HepG2 (cell line): ENCODE data around the gene CACNA1C. TPM values are rescaled to one million over a fixed set of nuclear protein-coding genes. Genes with fewer than 3 reads are reported as not detected.

ENCODE experiments used
- ATF5 ChIP-seq: sonication (generic); formaldehyde crosslinking; IDR thresholded peaks from 2 replicates; pipeline ENCODE4 v1.4.0; 2020; ENCODE audit warnings: mild to moderate bottlenecking, low read depth, missing genetic modification reagents
- CBX5 ChIP-seq: sonication (generic); formaldehyde crosslinking; IDR thresholded peaks from 2 replicates; pipeline ENCODE4 v1.4.0; 2020; ENCODE audit warnings: missing genetic modification reagents, borderline replicate concordance
- CSRNP2 ChIP-seq: sonication (generic); formaldehyde crosslinking; conservative IDR thresholded peaks from 2 replicates; pipeline ENCODE4 v1.8.0; 2022; ENCODE audit warnings: low read depth, missing genetic modification reagents
- ELF3 ChIP-seq: IDR thresholded peaks from 2 replicates; pipeline ENCODE4 v1.6.1; 2016; ENCODE audit warnings: missing genetic modification reagents, missing compliant biosample characterization
- FUBP1 ChIP-seq: sonication (generic); formaldehyde crosslinking; IDR thresholded peaks from 2 replicates; pipeline ENCODE4 v1.5.1; 2020; ENCODE audit warnings: missing genetic modification reagents, mild to moderate bottlenecking, borderline replicate concordance
- GABPB1 ChIP-seq: IDR thresholded peaks from 2 replicates; pipeline ENCODE4 v1.6.1; 2016; ENCODE audit warnings: mild to moderate bottlenecking, missing genetic modification reagents, moderate library complexity, missing compliant biosample characterization
- HIVEP1 ChIP-seq: sonication (generic); formaldehyde crosslinking; IDR thresholded peaks from 2 replicates; pipeline ENCODE4 v1.4.0; 2020; ENCODE audit warnings: mild to moderate bottlenecking, missing genetic modification reagents
- KDM3A ChIP-seq: IDR thresholded peaks from 2 replicates; pipeline ENCODE4 v1.6.1; 2018; ENCODE audit warnings: low read depth, missing compliant biosample characterization
- KDM5B ChIP-seq: sonication (generic); formaldehyde crosslinking; IDR thresholded peaks from 2 replicates; pipeline ENCODE4 v1.4.0; 2020; ENCODE audit warnings: missing genetic modification reagents, mild to moderate bottlenecking, borderline replicate concordance
- NFYB ChIP-seq: sonication (generic); formaldehyde crosslinking; IDR thresholded peaks from 2 replicates; pipeline ENCODE4 v1.4.0; 2020; ENCODE audit warnings: missing genetic modification reagents
- PATZ1 ChIP-seq: sonication (generic); formaldehyde crosslinking; IDR thresholded peaks from 2 replicates; pipeline ENCODE4 v1.4.0; 2020; ENCODE audit warnings: missing genetic modification reagents
- PITX1 ChIP-seq: sonication (generic); formaldehyde crosslinking; IDR thresholded peaks from 2 replicates; pipeline ENCODE4 v1.5.1; 2020; ENCODE audit warnings: mild to moderate bottlenecking, missing genetic modification reagents
- PTBP1 ChIP-seq: fragments of 200-400 bp; formaldehyde crosslinking; IDR thresholded peaks from 2 replicates; pipeline ENCODE4 v1.6.1; 2018; ENCODE audit warnings: low read length, low read depth; ENCODE audit not compliant: poor library complexity, severe bottlenecking
- RBM22 ChIP-seq: fragments of 200-400 bp; formaldehyde crosslinking; optimal IDR thresholded peaks from 2 replicates; pipeline ENCODE3; 2017; ENCODE audit warnings: mild to moderate bottlenecking, low read length, moderate library complexity
- RXRA ChIP-seq: sonication (generic); formaldehyde crosslinking; IDR thresholded peaks from 2 replicates; pipeline ENCODE4 v1.5.1; 2020; ENCODE audit warnings: missing genetic modification reagents
- SCMH1 ChIP-seq: sonication (generic); formaldehyde crosslinking; IDR thresholded peaks from 2 replicates; pipeline ENCODE4 v1.9.0; 2021; ENCODE audit warnings: missing genetic modification reagents, mild to moderate bottlenecking, borderline replicate concordance
- SMYD3 ChIP-seq: sonication (generic); formaldehyde crosslinking; IDR thresholded peaks from 2 replicates; pipeline ENCODE4 v1.8.1; 2023; ENCODE audit warnings: mild to moderate bottlenecking, missing genetic modification reagents
- TBX2 ChIP-seq: sonication (generic); formaldehyde crosslinking; IDR thresholded peaks from 2 replicates; pipeline ENCODE4 v1.5.0; 2020; ENCODE audit warnings: missing genetic modification reagents, mild to moderate bottlenecking, borderline replicate concordance
- ZC3H13 ChIP-seq: sonication (generic); formaldehyde crosslinking; IDR thresholded peaks from 2 replicates; pipeline ENCODE4 v1.8.1; 2023; ENCODE audit warnings: mild to moderate bottlenecking, missing genetic modification reagents, moderate library complexity
- ZNF180 ChIP-seq: sonication (generic); formaldehyde crosslinking; IDR thresholded peaks from 2 replicates; pipeline ENCODE4 v1.4.0; 2020; ENCODE audit warnings: low read depth, missing genetic modification reagents, borderline replicate concordance
- ZNF274 ChIP-seq: sonication (generic); formaldehyde crosslinking; IDR thresholded peaks from 2 replicates; pipeline ENCODE4 v1.5.1; 2020; ENCODE audit warnings: mild to moderate bottlenecking, missing genetic modification reagents
- ZNF331 ChIP-seq: sonication (generic); formaldehyde crosslinking; IDR thresholded peaks from 2 replicates; pipeline ENCODE4 v1.4.0; 2020; ENCODE audit warnings: missing genetic modification reagents
- ZNF343 ChIP-seq: sonication (generic); formaldehyde crosslinking; IDR thresholded peaks from 2 replicates; pipeline ENCODE4 v1.4.0; 2020; ENCODE audit warnings: mild to moderate bottlenecking, missing genetic modification reagents
- ZNF746 ChIP-seq: sonication (generic); formaldehyde crosslinking; IDR thresholded peaks from 2 replicates; pipeline ENCODE4 v1.8.0; 2022; ENCODE audit warnings: mild to moderate bottlenecking, missing genetic modification reagents
- ZNF761 ChIP-seq: sonication (generic); formaldehyde crosslinking; conservative IDR thresholded peaks from 2 replicates; pipeline ENCODE4 v1.4.0; 2020; ENCODE audit warnings: mild to moderate bottlenecking, missing genetic modification reagents
- ZNF772 ChIP-seq: sonication (generic); formaldehyde crosslinking; IDR thresholded peaks from 2 replicates; pipeline ENCODE4 v1.5.0; 2020; ENCODE audit warnings: mild to moderate bottlenecking, missing genetic modification reagents
- ZNF773 ChIP-seq: sonication (generic); formaldehyde crosslinking; IDR thresholded peaks from 2 replicates; pipeline ENCODE4 v1.4.0; 2020; ENCODE audit warnings: missing genetic modification reagents, borderline replicate concordance
- polyA plus RNA-seq, 8 experiments: library from polyadenylated mRNA; depleted of rRNA in 3 of 8; stranded (reverse) in 7 of 8; unstranded in 1 of 8; fragments of >200 nt; fragmentation: Illumina TruSeq in 4 of 8; extraction: Trizol in 4 of 8; gene quantifications; 2 replicates each; pipeline versions ENCODE4 v1.2.1 to v1.2.3, GENCODE V29; 2011 to 2016; ENCODE audit warnings: low read depth in 4 of 8, missing spikeins in 1 of 8, mixed read lengths in 1 of 8; ENCODE audit not compliant: insufficient read depth in 1 of 8
- total RNA-seq, 5 experiments: library from RNA; depleted of rRNA; stranded (reverse); fragments of >200 nt; fragmentation: Illumina TruSeq; extraction: Trizol; gene quantifications; 2 replicates each; pipeline ENCODE4 v1.2.3, GENCODE V29; 2016; ENCODE audit warnings: low read depth in 1 of 5

Gene CACNA1C
- total and polyA plus RNA-seq, 2 of the 13 experiments (the other 11 are each of a cell fraction or from before 2014, with no cell fraction given) = not detected

GRCh38 chr12:2583091-2583497 lies 530.3 kb downstream of the CACNA1C start (continued):
- TF ChIP-seq KDM3A (CRISPR knock-in tag) (no peak), ZNF331 (CRISPR knock-in tag) (no peak), TBX2 (CRISPR knock-in tag) (no peak), ZC3H13 (CRISPR knock-in tag) (no peak), ZNF746 (CRISPR knock-in tag) (no peak), NFYB (CRISPR knock-in tag) (no peak), KDM5B (CRISPR knock-in tag) (no peak), CBX5 (CRISPR knock-in tag) (no peak), SMYD3 (CRISPR knock-in tag) (no peak), PITX1 (0 out of 2 replicates have a peak, but pooled peaks have one; percentile 13), FUBP1 (CRISPR knock-in tag) (no peak), ZNF180 (no peak), ZNF343 (CRISPR knock-in tag) (no peak), ATF5 (CRISPR knock-in tag) (no peak), PTBP1 (no peak), RXRA (CRISPR knock-in tag) (no peak), SCMH1 (CRISPR knock-in tag) (no peak), ZNF773 (no peak), CSRNP2 (CRISPR knock-in tag) (no peak), RBM22 (no peak), ZNF772 (CRISPR knock-in tag) (peak; percentile 21; the same call in 1 of the 2 replicates), ELF3 (CRISPR knock-in tag) (no peak), GABPB1 (CRISPR knock-in tag) (peak; percentile 32; the same call in 1 of the 2 replicates), HIVEP1 (CRISPR knock-in tag) (no peak), PATZ1 (CRISPR knock-in tag) (no peak), ZNF761 (CRISPR knock-in tag) (no peak), ZNF274 (CRISPR knock-in tag) (no peak)
